Keratinocyte (primary cell): ENCODE data around the gene IGFBP5. TPM values are rescaled to one million over a fixed set of nuclear protein-coding genes. Genes with fewer than 3 reads are reported as not detected.
A peak's percentile ranks its signal among the peaks of the same experiment; 100 is the strongest.

Experiments
- DNase-seq: peaks from one replicate; pipeline ENCODE4 v3.0.0-alpha.2; 2011; ENCODE audit warnings: low read depth, missing footprints, low spot score
- FAIRE-seq: peaks from 2 replicates; lab custom pipeline; 2011; peaks lifted over from hg19 to GRCh38; lab: Jason Lieb, UNC
- H2AFZ ChIP-seq: 2 replicates; pipeline ENCODE4 v1.6.0; 2012; ENCODE audit warnings: low read length, control low read depth, inconsistent platforms; ENCODE audit not compliant: control insufficient read depth
- H3K27ac ChIP-seq: 2 replicates; pipeline ENCODE4 v1.5.1; 2011; ENCODE audit warnings: low read length; ENCODE audit not compliant: control insufficient read depth, insufficient read depth
- H3K27me3 ChIP-seq: 3 replicates; pipeline ENCODE4 v1.6.0; 2011; ENCODE audit warnings: low read length; ENCODE audit not compliant: control insufficient read depth, insufficient read depth; ENCODE audit errors: extremely low read depth
- H3K36me3 ChIP-seq, 2 experiments: 2 replicates in 1 of 2; 3 replicates in 1 of 2; pipeline ENCODE4 v1.5.1; 2011; ENCODE audit warnings: low read length in 2 of 2, mild to moderate bottlenecking in 1 of 2; ENCODE audit not compliant: control insufficient read depth in 2 of 2, insufficient read depth in 2 of 2; ENCODE audit errors: extremely low read depth in 1 of 2
- H3K4me1 ChIP-seq: 3 replicates; pipeline ENCODE4 v1.5.1; 2011; ENCODE audit warnings: low read length; ENCODE audit not compliant: control insufficient read depth, insufficient read depth; ENCODE audit errors: extremely low read depth
- H3K4me2 ChIP-seq: 3 replicates; pipeline ENCODE4 v1.6.0; 2011; ENCODE audit warnings: low read depth, low read length; ENCODE audit not compliant: control insufficient read depth, insufficient read depth; ENCODE audit errors: extremely low read depth
- H3K4me3 ChIP-seq, 3 experiments: fragments of 200-600 bp in 1 of 3; sonication (generic) in 1 of 3; 2 replicates in 2 of 3; 3 replicates in 1 of 3; pipeline ENCODE4 v1.5.1; 2011 to 2016; ENCODE audit warnings: low read length in 3 of 3, mild to moderate bottlenecking in 3 of 3, control low read depth in 2 of 3, inconsistent platforms in 1 of 3, low read depth in 1 of 3, mixed read lengths in 1 of 3, mixed run types in 1 of 3, moderate library complexity in 1 of 3; ENCODE audit not compliant: control insufficient read depth in 2 of 3, insufficient read depth in 2 of 3; ENCODE audit errors: extremely low read depth in 1 of 3
- H3K79me2 ChIP-seq: 2 replicates; pipeline ENCODE4 v1.6.0; 2012; ENCODE audit warnings: low read length; ENCODE audit not compliant: control insufficient read depth, insufficient read depth
- H3K9ac ChIP-seq: 3 replicates; pipeline ENCODE4 v1.6.0; 2011; ENCODE audit warnings: low read length; ENCODE audit not compliant: control insufficient read depth, insufficient read depth; ENCODE audit errors: extremely low read depth
- H3K9me1 ChIP-seq: 3 replicates; pipeline ENCODE4 v1.6.0; 2011; ENCODE audit warnings: low read length; ENCODE audit not compliant: control insufficient read depth, insufficient read depth; ENCODE audit errors: extremely low read depth
- H3K9me3 ChIP-seq: 2 replicates; pipeline ENCODE4 v1.5.1; 2012; ENCODE audit warnings: low read depth, low read length; ENCODE audit not compliant: control insufficient read depth
- H4K20me1 ChIP-seq: 3 replicates; pipeline ENCODE4 v1.6.0; 2011; ENCODE audit warnings: low read length; ENCODE audit not compliant: control insufficient read depth, insufficient read depth; ENCODE audit errors: extremely low read depth
- CTCF ChIP-seq, 3 experiments: IDR thresholded peaks in 1 of 3; conservative IDR thresholded peaks in 1 of 3; optimal IDR thresholded peaks in 1 of 3; 2 replicates in 2 of 3; 3 replicates in 1 of 3; pipeline versions ENCODE3 to v1.5.1; 2011; ENCODE audit warnings: low read length in 3 of 3, mild to moderate bottlenecking in 3 of 3, moderate library complexity in 2 of 3, control low read depth in 1 of 3, inconsistent platforms in 1 of 3; ENCODE audit not compliant: insufficient read depth in 2 of 3; ENCODE audit errors: extremely low read depth in 1 of 3
- EZH2 ChIP-seq: IDR thresholded peaks from one replicate; pipeline ENCODE4 v1.6.1; 2012; ENCODE audit warnings: inconsistent platforms, mild to moderate bottlenecking, low read length, moderate library complexity
- dilution Hi-C: fragments of 300-500 bp; cut with MboI; formaldehyde crosslinking; loops from one replicate; pipeline ENCODE4 v1.7.0; 2020; ENCODE audit warnings: low sequenced_read_pairs; ENCODE audit not compliant: extremely low pct_ligation_motif_present
- polyA plus RNA-seq, 5 experiments: library from polyadenylated mRNA; depleted of rRNA in 3 of 5; stranded (reverse) in 3 of 5; stranded (forward) in 1 of 5; unstranded in 1 of 5; fragments of >200 nt; gene quantifications; 1 replicate in 1 of 5; 2 replicates in 3 of 5; 3 replicates in 1 of 5; pipeline versions ENCODE4 v1.2.1 to v1.2.3, GENCODE V29; 2011 to 2012; ENCODE audit warnings: missing spikeins in 2 of 5, low read depth in 1 of 5, low replicate concordance in 1 of 5

Gene IGFBP5
- polyA plus RNA-seq, 1 donor (not counting 4 experiments of a cell fraction or from before 2014, with no cell fraction given) = 1.1 TPM

GRCh38 chr2:216688731-216689340, 6.5 kb downstream of the IGFBP5 start:
- Histone ChIP-seq H3K4me2 (no peak overlapping the region), H3K36me3 (no peaks in the 10 kb centered on the region), H2AFZ (peak overlapping the region; percentile 32), H3K4me3 (no peak overlapping the region), H3K9me3 (no peaks in the 10 kb centered on the region), H3K4me1 (peaks cover 43% of the 10 kb centered on the region), H3K79me2 (no peaks in the 10 kb centered on the region), H3K9me1 (no peaks in the 10 kb centered on the region), H3K27me3 (peaks cover 3% of the 10 kb centered on the region), H4K20me1 (no peaks in the 10 kb centered on the region), H3K27ac (no peak overlapping the region), H3K9ac (no peak overlapping the region)
- TF ChIP-seq CTCF (optimal IDR thresholded peaks at IDR 0.05 in 1 of 3, IDR thresholded peaks at IDR 0.05 in 1 of 3, conservative IDR thresholded peaks at IDR 0.05 in 1 of 3; ENCODE audit: extremely low read depth in 1 of 3, insufficient read depth in 2 of 3, low read length in 3 of 3) (no peak), EZH2 (no peak)
- FAIRE-seq = peak; percentile 73
- dilution Hi-C loops = no loop called here
- no peak for DNase-seq

- FAIRE-seq = no peak
- Histone ChIP-seq H3K9me3 (no peaks in the 10 kb centered on the region), H4K20me1 (no peaks in the 10 kb centered on the region), H3K27me3 (no peaks in the 10 kb centered on the region), H2AFZ (no peak overlapping the region), H3K4me1 (peaks cover 49% of the 10 kb centered on the region), H3K4me3 (no peak overlapping the region), H3K9ac (no peak overlapping the region), H3K36me3 (no peaks in the 10 kb centered on the region), H3K27ac (no peak overlapping the region), H3K9me1 (no peaks in the 10 kb centered on the region), H3K4me2 (no peak overlapping the region), H3K79me2 (no peaks in the 10 kb centered on the region)
- dilution Hi-C loops = no loop called here
- DNase-seq = no peak
- TF ChIP-seq EZH2 = no peak
- TF ChIP-seq CTCF (optimal IDR thresholded peaks at IDR 0.05 in 1 of 3, IDR thresholded peaks at IDR 0.05 in 1 of 3, conservative IDR thresholded peaks at IDR 0.05 in 1 of 3; ENCODE audit: extremely low read depth in 1 of 3, insufficient read depth in 2 of 3, low read length in 3 of 3) = peak in 1 of 3 experiments; percentile 50
These were observed 7.7 kb downstream of the IGFBP5 start for GRCh38 chr2:216687646-216688045.
